Nephron (organoid): ENCODE data around the gene ADGRD1.

Experiments
- H3K27ac Mint-ChIP-seq, 3 experiments: 2 replicates each; pipeline ENCODE4 v1.8.0; 2020; ENCODE audit warnings: mixed read lengths in 3 of 3, mild to moderate bottlenecking in 2 of 3, moderate library complexity in 1 of 3
- H3K27me3 Mint-ChIP-seq: 2 replicates; pipeline ENCODE4 v1.8.0; 2021; ENCODE audit warnings: low read depth, mild to moderate bottlenecking, moderate library complexity, mixed read lengths
- H3K36me3 Mint-ChIP-seq: 2 replicates; pipeline ENCODE4 v1.8.0; 2020; ENCODE audit warnings: low read depth, mixed read lengths
- H3K4me1 Mint-ChIP-seq: 2 replicates; pipeline ENCODE4 v1.8.0; 2020; ENCODE audit warnings: mixed read lengths
- H3K4me3 Mint-ChIP-seq, 3 experiments: 2 replicates each; pipeline ENCODE4 v1.8.0; 2020; ENCODE audit warnings: mild to moderate bottlenecking in 3 of 3, mixed read lengths in 3 of 3, moderate library complexity in 2 of 3
- H3K9me3 Mint-ChIP-seq: 2 replicates; pipeline ENCODE4 v1.8.0; 2020; ENCODE audit warnings: mixed read lengths
- TF ChIP-seq, protein P1 (sequence below), 3 experiments: fragments of 200-600 bp; sonication (generic); IDR thresholded peaks; one replicate each; pipeline ENCODE4 v1.5.0; 2021; ENCODE audit warnings: antibody characterized with exemption in 3 of 3; ENCODE audit not compliant: unreplicated experiment in 3 of 3

Gene ADGRD1

DNA sequence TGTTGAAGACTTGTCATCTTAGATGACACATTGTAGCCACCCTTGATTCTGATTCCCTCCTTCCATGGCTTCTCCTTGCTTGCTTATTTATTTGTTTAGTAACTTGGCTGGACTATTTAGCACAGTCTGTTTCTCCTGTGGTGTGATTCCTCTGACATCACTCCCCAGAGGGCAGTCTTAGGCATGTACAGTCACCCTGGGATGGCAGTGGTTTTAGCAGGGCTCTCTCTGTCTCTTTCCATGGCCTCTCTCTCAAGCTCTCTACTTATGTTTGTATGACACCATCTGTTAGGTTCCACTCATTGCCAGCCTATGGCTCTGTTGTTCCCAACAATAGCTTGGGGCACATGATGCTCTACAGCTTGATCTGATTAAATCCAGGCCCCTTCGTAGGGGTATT lies 158.3 kb downstream of the ADGRD1 start:
- H3K4me1 Mint-ChIP-seq, result peaks cover 39% of the 10 kb centered on the region
- H3K27ac Mint-ChIP-seq, result no peak overlapping the region
- H3K4me3 Mint-ChIP-seq, result no peak overlapping the region
- H3K27me3 Mint-ChIP-seq, result peaks cover 13% of the 10 kb centered on the region
- H3K36me3 Mint-ChIP-seq, result no peaks in the 10 kb centered on the region
- TF ChIP-seq, protein P1, sequence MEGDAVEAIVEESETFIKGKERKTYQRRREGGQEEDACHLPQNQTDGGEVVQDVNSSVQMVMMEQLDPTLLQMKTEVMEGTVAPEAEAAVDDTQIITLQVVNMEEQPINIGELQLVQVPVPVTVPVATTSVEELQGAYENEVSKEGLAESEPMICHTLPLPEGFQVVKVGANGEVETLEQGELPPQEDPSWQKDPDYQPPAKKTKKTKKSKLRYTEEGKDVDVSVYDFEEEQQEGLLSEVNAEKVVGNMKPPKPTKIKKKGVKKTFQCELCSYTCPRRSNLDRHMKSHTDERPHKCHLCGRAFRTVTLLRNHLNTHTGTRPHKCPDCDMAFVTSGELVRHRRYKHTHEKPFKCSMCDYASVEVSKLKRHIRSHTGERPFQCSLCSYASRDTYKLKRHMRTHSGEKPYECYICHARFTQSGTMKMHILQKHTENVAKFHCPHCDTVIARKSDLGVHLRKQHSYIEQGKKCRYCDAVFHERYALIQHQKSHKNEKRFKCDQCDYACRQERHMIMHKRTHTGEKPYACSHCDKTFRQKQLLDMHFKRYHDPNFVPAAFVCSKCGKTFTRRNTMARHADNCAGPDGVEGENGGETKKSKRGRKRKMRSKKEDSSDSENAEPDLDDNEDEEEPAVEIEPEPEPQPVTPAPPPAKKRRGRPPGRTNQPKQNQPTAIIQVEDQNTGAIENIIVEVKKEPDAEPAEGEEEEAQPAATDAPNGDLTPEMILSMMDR (IDR thresholded peaks at IDR 0.05; ENCODE audit: unreplicated experiment in 3 of 3), result no peak
- H3K9me3 Mint-ChIP-seq, result peaks cover 3% of the 10 kb centered on the region

DNA sequence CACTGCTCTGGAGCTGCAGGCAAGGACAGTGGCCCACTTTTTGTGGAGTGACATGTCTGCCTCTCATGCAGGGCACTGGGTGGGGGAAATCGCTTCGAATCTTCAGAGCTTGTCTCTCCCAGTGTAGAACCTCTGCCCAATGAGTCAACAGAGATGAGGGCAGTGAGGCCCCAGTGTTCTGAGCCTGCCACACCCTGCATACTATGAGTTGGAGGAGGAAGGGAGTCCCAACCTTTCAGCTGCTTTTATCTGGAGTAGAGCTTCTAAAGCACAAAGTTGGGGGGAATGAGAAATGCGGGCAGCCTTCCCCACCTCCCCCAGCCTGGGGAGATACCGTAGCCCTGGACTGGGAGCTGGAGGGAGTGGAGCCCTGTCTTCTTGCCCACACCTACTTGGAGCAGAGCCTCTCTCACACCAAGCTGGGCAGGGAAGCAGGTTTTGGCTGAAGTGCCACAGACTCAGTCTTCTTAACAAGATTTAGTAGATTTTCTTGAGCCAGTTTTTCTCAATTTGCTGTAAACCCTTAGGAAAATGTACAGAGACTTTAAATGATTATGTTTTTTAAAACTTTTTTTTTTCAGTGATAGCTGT lies 159.1 kb downstream of the ADGRD1 start:
- peak overlapping the region in 1 of 3 experiments; percentile 19 for H3K4me3 Mint-ChIP-seq
- TF ChIP-seq, protein P1 (IDR thresholded peaks at IDR 0.05; ENCODE audit: unreplicated experiment in 3 of 3), result no peak

DNA sequence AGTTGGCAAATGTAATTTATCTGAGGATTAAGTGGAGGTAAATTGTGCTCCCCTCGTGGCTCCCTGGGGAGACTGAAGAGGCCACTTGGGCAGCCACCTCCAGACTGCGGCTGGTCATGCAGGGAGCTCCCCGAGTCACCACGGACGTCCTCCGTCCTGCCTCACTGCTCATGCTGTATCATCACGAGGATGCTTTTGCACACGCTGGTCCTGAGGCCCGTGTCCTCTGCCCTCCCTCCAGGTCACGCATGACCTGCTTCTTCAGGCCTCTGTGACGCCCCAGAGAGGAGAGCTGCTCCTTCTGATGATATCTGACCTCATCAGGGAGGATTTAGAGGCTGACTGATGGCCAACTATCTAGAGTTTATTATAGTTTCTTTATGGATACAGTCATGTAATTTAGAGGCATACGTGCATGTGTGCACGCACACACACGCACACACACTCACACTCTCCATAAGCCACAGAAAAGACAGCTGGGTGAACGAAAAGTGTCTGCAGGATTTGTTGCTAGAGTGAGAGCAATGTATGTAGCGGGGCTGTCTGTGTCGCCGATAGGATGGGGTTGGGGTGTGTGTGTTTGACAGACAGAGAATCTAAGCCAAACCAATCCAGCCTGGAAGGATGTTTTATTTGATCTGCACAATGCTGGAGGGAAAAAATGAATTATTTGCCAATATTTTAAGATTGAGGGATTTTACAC lies 160.0 kb downstream of the ADGRD1 start:
- H3K9me3 Mint-ChIP-seq, result peaks cover 3% of the 10 kb centered on the region
- peaks cover 13% of the 10 kb centered on the region for H3K27me3 Mint-ChIP-seq
- peak overlapping the region; percentile 26 to 68 (median 52) for H3K27ac Mint-ChIP-seq
- peak overlapping the region in 2 of 3 experiments; percentile 7 to 22 for H3K4me3 Mint-ChIP-seq
- TF ChIP-seq, protein P1 (IDR thresholded peaks at IDR 0.05; ENCODE audit: unreplicated experiment in 3 of 3), result no peak
- peaks cover 42% of the 10 kb centered on the region for H3K4me1 Mint-ChIP-seq
- no peaks in the 10 kb centered on the region for H3K36me3 Mint-ChIP-seq

More for the DNA sequence above, 159.1 kb downstream of the ADGRD1 start:
- Mint-ChIP-seq H3K27me3 (peaks cover 13% of the 10 kb centered on the region), H3K36me3 (no peaks in the 10 kb centered on the region), H3K27ac (peak overlapping the region in 1 of 3 experiments; percentile 61), H3K4me1 (peaks cover 42% of the 10 kb centered on the region), H3K9me3 (peaks cover 3% of the 10 kb centered on the region)

DNA sequence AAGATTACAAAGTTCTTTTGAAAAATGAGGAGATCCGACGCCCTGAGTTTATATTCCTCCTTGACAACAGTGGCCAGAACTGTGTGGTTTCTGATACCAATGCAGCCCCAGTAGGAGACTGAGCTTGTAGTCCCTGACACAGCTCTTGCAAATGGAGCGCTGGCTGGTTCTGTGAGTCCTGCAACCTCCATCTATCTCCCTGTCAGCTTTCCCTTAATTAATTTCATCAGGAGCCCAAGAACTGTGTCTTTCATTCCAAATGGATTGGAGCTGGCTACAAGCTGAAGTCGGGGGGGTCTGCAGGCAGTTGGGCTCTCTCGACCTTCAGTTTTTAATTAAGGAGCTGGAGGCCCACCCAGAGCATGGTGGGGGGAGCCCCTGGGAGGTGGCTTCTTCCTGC lies 160.6 kb downstream of the ADGRD1 start:
- Mint-ChIP-seq H3K27me3 (peaks cover 17% of the 10 kb centered on the region), H3K4me1 (peaks cover 42% of the 10 kb centered on the region), H3K4me3 (peak overlapping the region in 2 of 3 experiments; percentile 7 to 22), H3K9me3 (no peaks in the 10 kb centered on the region), H3K27ac (peak overlapping the region; percentile 26 to 68 (median 52)), H3K36me3 (no peaks in the 10 kb centered on the region)
- TF ChIP-seq, protein P1 (IDR thresholded peaks at IDR 0.05; ENCODE audit: unreplicated experiment in 3 of 3), result no peak

DNA sequence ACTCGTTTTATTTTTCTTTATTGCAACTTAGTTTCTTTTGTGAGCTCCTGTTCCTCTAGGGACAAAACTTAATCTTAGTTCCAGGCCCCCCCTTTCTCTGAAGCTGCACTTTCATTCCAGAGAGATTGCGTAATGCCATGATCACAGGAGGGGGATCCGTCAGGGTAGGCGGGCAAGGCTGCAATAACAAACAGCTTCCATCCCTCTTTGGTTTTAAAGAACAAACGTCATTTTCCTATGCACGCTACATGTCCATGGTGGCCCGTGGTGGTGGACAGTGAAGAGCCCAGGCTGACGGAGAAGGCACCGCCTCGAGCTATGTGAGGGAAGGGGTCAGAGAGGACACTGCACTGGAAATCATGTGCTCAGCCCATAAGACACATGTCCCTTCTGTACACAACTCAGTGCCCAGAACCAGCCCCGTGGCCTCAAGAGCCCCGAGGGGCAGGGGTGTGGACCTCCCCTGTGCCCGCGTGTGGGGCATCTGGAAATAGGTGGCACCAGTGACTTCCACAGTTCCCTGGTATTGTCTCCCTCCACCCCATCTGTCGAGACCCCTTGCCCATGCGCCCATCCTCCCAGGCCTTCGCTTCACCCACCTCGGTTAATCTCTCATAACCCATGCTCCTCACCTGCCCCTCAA lies 161.4 kb downstream of the ADGRD1 start:
- TF ChIP-seq, protein P1 (IDR thresholded peaks at IDR 0.05; ENCODE audit: unreplicated experiment in 3 of 3), result no peak
- H3K9me3 Mint-ChIP-seq, result no peaks in the 10 kb centered on the region
- no peaks in the 10 kb centered on the region for H3K36me3 Mint-ChIP-seq
- peak overlapping the region in 2 of 3 experiments; percentile 46 to 52 for H3K27ac Mint-ChIP-seq
- H3K4me1 Mint-ChIP-seq, result peaks cover 42% of the 10 kb centered on the region
- H3K4me3 Mint-ChIP-seq, result peak overlapping the region in 1 of 3 experiments; percentile 45
- peaks cover 18% of the 10 kb centered on the region for H3K27me3 Mint-ChIP-seq
